ENCODE measurements around the gene ZNF385B. TPM values are rescaled to one million over a fixed set of nuclear protein-coding genes. Genes with fewer than 3 reads are reported as not detected.

The ZNF385B gene
- polyA plus RNA-seq, 1 donor (not counting 4 experiments of a cell fraction or from before 2014, with no cell fraction given) = 0.17 TPM

DNA sequence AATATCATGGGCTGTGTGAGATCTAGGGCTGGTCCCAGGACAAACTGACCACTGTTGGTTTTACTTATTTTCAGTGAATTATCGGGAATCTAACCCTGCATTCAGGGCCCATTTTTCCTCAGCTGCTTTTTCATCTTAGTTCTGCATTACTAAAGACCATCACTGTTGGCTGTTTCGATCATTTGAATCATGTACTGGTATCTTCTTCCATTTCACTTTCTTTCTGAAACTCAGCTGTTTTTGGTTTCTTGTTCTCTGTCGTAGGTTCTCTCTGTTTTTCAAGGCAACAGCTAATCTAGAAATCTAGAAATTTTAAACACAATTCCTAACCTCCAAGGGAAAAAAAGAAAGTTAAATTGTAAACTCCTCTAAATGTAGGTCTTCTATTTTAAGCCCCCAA, 436.8 kb downstream of the ZNF385B start:
- H3K9ac ChIP-seq (ENCODE audit: control insufficient read depth, extremely low read depth, insufficient read depth, low read length) = no peak overlapping the region
- no peaks in the 10 kb centered on the region for H3K27me3 ChIP-seq (ENCODE audit: control insufficient read depth, extremely low read depth, insufficient read depth, low read length)
- H3K9me3 ChIP-seq (ENCODE audit: control insufficient read depth, low read depth, low read length) = no peaks in the 10 kb centered on the region
- no peak overlapping the region for H3K4me3 ChIP-seq (ENCODE audit: control insufficient read depth in 2 of 3, extremely low read depth in 1 of 3, insufficient read depth in 2 of 3, low read depth in 1 of 3, low read length in 3 of 3)
- no peaks in the 10 kb centered on the region for H3K36me3 ChIP-seq (ENCODE audit: control insufficient read depth in 2 of 2, extremely low read depth in 1 of 2, insufficient read depth in 2 of 2, low read length in 2 of 2)
- H3K27ac ChIP-seq (ENCODE audit: control insufficient read depth, insufficient read depth, low read length) = no peak overlapping the region
- no peaks in the 10 kb centered on the region for H3K9me1 ChIP-seq (ENCODE audit: control insufficient read depth, extremely low read depth, insufficient read depth, low read length)
- no peaks in the 10 kb centered on the region for H3K4me1 ChIP-seq (ENCODE audit: control insufficient read depth, extremely low read depth, insufficient read depth, low read length)
- H4K20me1 ChIP-seq (ENCODE audit: control insufficient read depth, extremely low read depth, insufficient read depth, low read length) = no peaks in the 10 kb centered on the region
- dilution Hi-C loops (cut with MboI; ENCODE audit: extremely low pct_ligation_motif_present, low sequenced_read_pairs) = no loop called here
- TF ChIP-seq, protein P1, sequence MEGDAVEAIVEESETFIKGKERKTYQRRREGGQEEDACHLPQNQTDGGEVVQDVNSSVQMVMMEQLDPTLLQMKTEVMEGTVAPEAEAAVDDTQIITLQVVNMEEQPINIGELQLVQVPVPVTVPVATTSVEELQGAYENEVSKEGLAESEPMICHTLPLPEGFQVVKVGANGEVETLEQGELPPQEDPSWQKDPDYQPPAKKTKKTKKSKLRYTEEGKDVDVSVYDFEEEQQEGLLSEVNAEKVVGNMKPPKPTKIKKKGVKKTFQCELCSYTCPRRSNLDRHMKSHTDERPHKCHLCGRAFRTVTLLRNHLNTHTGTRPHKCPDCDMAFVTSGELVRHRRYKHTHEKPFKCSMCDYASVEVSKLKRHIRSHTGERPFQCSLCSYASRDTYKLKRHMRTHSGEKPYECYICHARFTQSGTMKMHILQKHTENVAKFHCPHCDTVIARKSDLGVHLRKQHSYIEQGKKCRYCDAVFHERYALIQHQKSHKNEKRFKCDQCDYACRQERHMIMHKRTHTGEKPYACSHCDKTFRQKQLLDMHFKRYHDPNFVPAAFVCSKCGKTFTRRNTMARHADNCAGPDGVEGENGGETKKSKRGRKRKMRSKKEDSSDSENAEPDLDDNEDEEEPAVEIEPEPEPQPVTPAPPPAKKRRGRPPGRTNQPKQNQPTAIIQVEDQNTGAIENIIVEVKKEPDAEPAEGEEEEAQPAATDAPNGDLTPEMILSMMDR (optimal IDR thresholded peaks at IDR 0.05 in 1 of 3, IDR thresholded peaks at IDR 0.05 in 1 of 3, conservative IDR thresholded peaks at IDR 0.05 in 1 of 3; ENCODE audit: extremely low read depth in 1 of 3, insufficient read depth in 2 of 3, low read length in 3 of 3) = no peak
- no peak for TF ChIP-seq EZH2 (IDR thresholded peaks at IDR 0.05; ENCODE audit: low read length)
- no peak for DNase-seq (ENCODE audit: low read depth, low spot score)
- H3K79me2 ChIP-seq (ENCODE audit: control insufficient read depth, insufficient read depth, low read length) = no peaks in the 10 kb centered on the region
- H3K4me2 ChIP-seq (ENCODE audit: control insufficient read depth, extremely low read depth, insufficient read depth, low read depth, low read length) = no peak overlapping the region
- FAIRE-seq = no peak
- no peak overlapping the region for H2AFZ ChIP-seq (ENCODE audit: control insufficient read depth, low read length)

DNA sequence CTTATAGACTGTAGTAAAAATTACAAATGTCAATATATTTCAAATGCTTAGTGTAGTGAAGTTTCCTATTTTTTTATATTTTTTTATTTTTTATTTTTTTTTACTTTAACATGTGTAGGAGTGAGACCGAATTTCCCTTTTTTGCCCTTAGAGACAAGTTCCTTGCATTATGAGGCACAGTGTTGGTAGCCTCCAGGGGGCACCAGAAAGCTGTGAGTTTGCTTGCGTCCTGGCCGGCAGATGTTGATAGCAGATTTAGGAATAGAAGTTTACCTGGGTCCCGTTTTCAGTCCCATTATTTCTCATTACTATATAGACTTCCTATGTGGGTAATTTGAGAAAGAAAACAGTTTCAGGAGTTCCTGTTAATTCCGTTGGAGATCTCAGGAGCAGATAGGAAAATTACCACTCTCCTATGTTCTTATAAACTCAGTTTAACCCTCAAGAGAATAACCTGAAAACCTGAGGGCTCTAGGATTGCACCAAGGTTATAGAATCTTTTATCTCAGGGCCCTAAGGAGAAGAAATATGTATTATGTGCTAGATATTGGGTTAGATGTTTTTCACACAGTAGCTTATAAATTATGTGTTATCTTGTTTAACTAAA, 439.3 kb downstream of the ZNF385B start:
- Histone ChIP-seq H3K27me3 (ENCODE audit: control insufficient read depth, extremely low read depth, insufficient read depth, low read length) (no peaks in the 10 kb centered on the region), H3K9ac (ENCODE audit: control insufficient read depth, extremely low read depth, insufficient read depth, low read length) (no peak overlapping the region), H4K20me1 (ENCODE audit: control insufficient read depth, extremely low read depth, insufficient read depth, low read length) (no peaks in the 10 kb centered on the region), H3K4me3 (ENCODE audit: control insufficient read depth in 2 of 3, extremely low read depth in 1 of 3, insufficient read depth in 2 of 3, low read depth in 1 of 3, low read length in 3 of 3) (no peak overlapping the region), H2AFZ (ENCODE audit: control insufficient read depth, low read length) (no peak overlapping the region), H3K79me2 (ENCODE audit: control insufficient read depth, insufficient read depth, low read length) (no peaks in the 10 kb centered on the region), H3K27ac (ENCODE audit: control insufficient read depth, insufficient read depth, low read length) (no peak overlapping the region), H3K4me1 (ENCODE audit: control insufficient read depth, extremely low read depth, insufficient read depth, low read length) (no peaks in the 10 kb centered on the region), H3K9me3 (ENCODE audit: control insufficient read depth, low read depth, low read length) (no peaks in the 10 kb centered on the region), H3K4me2 (ENCODE audit: control insufficient read depth, extremely low read depth, insufficient read depth, low read depth, low read length) (no peak overlapping the region), H3K36me3 (ENCODE audit: control insufficient read depth in 2 of 2, extremely low read depth in 1 of 2, insufficient read depth in 2 of 2, low read length in 2 of 2) (no peaks in the 10 kb centered on the region), H3K9me1 (ENCODE audit: control insufficient read depth, extremely low read depth, insufficient read depth, low read length) (no peaks in the 10 kb centered on the region)
- peak; percentile 74 for FAIRE-seq
- peak; percentile 7 for DNase-seq (ENCODE audit: low read depth, low spot score)
- dilution Hi-C loops (cut with MboI; ENCODE audit: extremely low pct_ligation_motif_present, low sequenced_read_pairs) = no loop called here
- no peak for TF ChIP-seq EZH2 (IDR thresholded peaks at IDR 0.05; ENCODE audit: low read length)
- TF ChIP-seq, protein P1 (optimal IDR thresholded peaks at IDR 0.05 in 1 of 3, IDR thresholded peaks at IDR 0.05 in 1 of 3, conservative IDR thresholded peaks at IDR 0.05 in 1 of 3; ENCODE audit: extremely low read depth in 1 of 3, insufficient read depth in 2 of 3, low read length in 3 of 3) = peak; percentile 75 to 89 (median 79)
